HL-60 (cell line): ENCODE results near the gene ABI3BP.
A peak's percentile ranks its signal among the peaks of the same experiment; 100 is the strongest.

ENCODE experiments used
- DNase-seq, 2 experiments: peaks; one replicate each; pipeline ENCODE4 v3.0.0-alpha.2; 2010 to 2020; ENCODE audit warnings: low read depth in 1 of 2, low spot score in 1 of 2
- H3K27ac ChIP-seq: fragments of 250-450 bp; sonication (Bioruptor Pico); replicated peaks from 2 replicates; pipeline ENCODE4 v1.5.1; 2020; ENCODE audit warnings: mild to moderate bottlenecking, moderate library complexity
- H3K27me3 ChIP-seq: fragments of 250-450 bp; sonication (Bioruptor Pico); 2 replicates; pipeline ENCODE4 v1.5.1; 2021; ENCODE audit warnings: mild to moderate bottlenecking, moderate library complexity; ENCODE audit not compliant: insufficient read depth, poor library complexity, severe bottlenecking
- H3K4me3 ChIP-seq: replicated peaks from 2 replicates; pipeline ENCODE4 v1.5.1; 2011; ENCODE audit warnings: mild to moderate bottlenecking, control low read depth, low read length; ENCODE audit not compliant: insufficient read depth
- CTCF ChIP-seq: IDR thresholded peaks from one replicate; pipeline ENCODE4 v1.5.1; 2011; ENCODE audit warnings: low read length, control low read depth, inconsistent platforms; ENCODE audit not compliant: insufficient read depth
- GABPA ChIP-seq: IDR thresholded peaks from 2 replicates; pipeline ENCODE4 v1.6.1; 2012; ENCODE audit warnings: low read depth
- POLR2AphosphoS5 ChIP-seq: IDR thresholded peaks from 2 replicates; pipeline ENCODE4 v1.6.1; 2012; ENCODE audit warnings: low read depth
- REST ChIP-seq: IDR thresholded peaks from 2 replicates; pipeline ENCODE4 v1.6.1; 2012; ENCODE audit warnings: low read depth; ENCODE audit not compliant: insufficient replicate concordance
- SPI1 ChIP-seq: IDR thresholded peaks from 2 replicates; pipeline ENCODE4 v1.6.1; 2012; ENCODE audit warnings: low read depth, mild to moderate bottlenecking, borderline replicate concordance

The ABI3BP gene

GRCh38 chr3:100715176-100715575, 278.0 kb downstream of the ABI3BP start:
- no peak for TF ChIP-seq REST
- TF ChIP-seq POLR2AphosphoS5, result no peak
- no peak for TF ChIP-seq GABPA
- no peak for TF ChIP-seq CTCF
- no peak for TF ChIP-seq SPI1
- H3K4me3 ChIP-seq, result no peak overlapping the region
- H3K27ac ChIP-seq, result no peak overlapping the region
- no peak for DNase-seq
- no peaks in the 10 kb centered on the region for H3K27me3 ChIP-seq

GRCh38 chr3:100710261-100710968, 282.8 kb downstream of the ABI3BP start:
- TF ChIP-seq POLR2AphosphoS5, result no peak
- no peak for TF ChIP-seq GABPA
- TF ChIP-seq CTCF, result no peak
- TF ChIP-seq SPI1, result no peak
- Histone ChIP-seq H3K27me3 (no peaks in the 10 kb centered on the region), H3K4me3 (peak overlapping the region; percentile 88), H3K27ac (peak overlapping the region; percentile 84)
- peak in 1 of 2 experiments; percentile 73 for DNase-seq

GRCh38 chr3:100709842-100710260, 283.4 kb downstream of the ABI3BP start:
- peak overlapping the region; percentile 88 for H3K4me3 ChIP-seq
- no peak for TF ChIP-seq GABPA
- DNase-seq, result peak in 1 of 2 experiments; percentile 5
- no peaks in the 10 kb centered on the region for H3K27me3 ChIP-seq
- peak overlapping the region; percentile 84 for H3K27ac ChIP-seq

GRCh38 chr3:100708989-100709841, 284.0 kb downstream of the ABI3BP start, which contains the start of gene TFG:
Gene TFG, plus strand, starts transcription at chr3:100709494. Its CDS starts 4,192 bp downstream, at chr3:100713686.
- Histone ChIP-seq H3K4me3 (peak within 1 kb of the TSS; percentile 88), H3K27me3 (no peaks in the 10 kb centered on the region)
- peak; percentile 94 to 98 for DNase-seq

More at GRCh38 chr3:100708989-100709841, 284.0 kb downstream of the ABI3BP start, which contains the start of gene TFG:
- peak within 1 kb of the TSS; percentile 84 for H3K27ac ChIP-seq
- peak; percentile 65 for TF ChIP-seq POLR2AphosphoS5
- TF ChIP-seq SPI1, result peak; percentile 95
- peak; percentile 75 for TF ChIP-seq GABPA
- TF ChIP-seq REST, result no peak
